Right hindlimb (tissue), 1 donor: ENCODE data around the gene TRIM38.
A peak's percentile ranks its signal among the peaks of the same experiment; 100 is the strongest.
"Not testable (repeated sequence)": the region's sequence is repeated elsewhere in the genome, so short reads cannot be mapped to it uniquely, and the experiment has no call there.

Source experiments
- DNase-seq: peaks from one replicate; pipeline ENCODE4 v3.0.0-alpha.2; 2018

The TRIM38 gene

DNA sequence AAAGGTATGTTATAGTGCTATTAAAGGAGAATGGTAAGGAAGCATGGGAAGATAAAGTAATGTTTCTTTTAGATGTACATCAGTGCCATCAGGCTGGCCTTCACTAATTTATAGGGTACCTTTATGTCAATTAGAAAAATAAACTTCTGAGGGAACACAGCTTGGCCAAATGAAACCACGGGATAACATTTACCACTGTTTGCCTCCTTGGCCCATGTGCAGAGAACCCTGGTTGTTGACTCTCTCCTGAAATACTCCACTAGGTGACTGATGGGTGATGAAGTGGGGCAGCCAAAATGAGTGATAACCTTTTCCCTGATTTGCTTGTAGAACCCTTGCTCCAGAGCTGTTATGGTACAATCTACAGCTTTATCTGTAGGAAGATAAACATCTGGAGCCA lies 9.5 kb downstream of the TRIM38 start:
- DNase-seq: no peak

DNA sequence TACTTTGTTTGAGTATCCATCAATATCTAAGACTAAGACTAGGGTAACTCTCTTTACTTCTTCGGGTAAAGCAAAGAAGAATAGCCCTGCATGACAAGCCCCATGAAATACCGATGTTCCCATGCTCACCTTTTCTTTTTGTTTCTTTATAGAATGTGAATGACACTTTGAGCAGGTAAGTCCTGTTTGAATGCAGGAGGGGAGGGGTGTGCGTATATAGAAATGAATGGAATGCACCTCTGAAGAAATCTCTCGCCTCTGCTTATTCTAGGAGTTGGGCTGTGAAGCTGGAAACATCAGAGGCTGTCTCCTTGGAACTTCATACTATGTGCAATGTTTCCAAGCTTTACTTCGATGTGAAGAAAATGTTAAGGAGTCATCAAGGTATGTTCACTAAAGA lies 10.3 kb downstream of the TRIM38 start:
- DNase-seq: no peak

DNA sequence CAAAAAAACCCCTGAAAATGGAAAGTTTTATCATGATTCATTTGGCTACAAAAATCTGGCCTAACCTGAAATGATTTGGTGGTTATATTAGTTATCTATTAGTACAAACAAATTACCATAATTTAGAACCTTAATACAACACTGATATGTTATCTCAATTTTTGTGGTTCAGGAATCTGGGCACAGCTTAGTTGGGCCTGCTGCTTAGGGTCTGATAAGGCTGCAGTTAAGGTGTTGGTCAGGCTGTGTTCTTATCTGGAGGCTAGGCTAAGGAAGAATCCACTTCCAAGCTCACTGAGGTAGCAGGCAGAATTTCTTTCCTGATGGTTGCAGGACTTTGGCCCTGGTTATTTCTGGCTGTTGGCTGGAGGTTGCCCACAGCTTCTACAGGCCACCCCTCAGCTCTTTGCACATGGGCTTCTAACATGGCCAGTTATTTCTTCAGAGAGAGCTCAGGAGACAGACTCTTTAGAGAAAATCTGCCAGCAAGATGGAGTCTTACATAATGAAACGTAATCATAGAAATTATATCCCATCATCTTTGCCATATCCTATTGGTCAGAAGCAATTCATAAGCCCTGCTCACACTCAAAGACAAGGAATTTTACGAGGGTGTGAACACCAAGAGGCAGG lies 11.4 kb downstream of the TRIM38 start:
- DNase-seq: no peak

GRCh38 chr6:25975923-25976560 lies 13.4 kb downstream of the TRIM38 start:
- DNase-seq: no peak

DNA sequence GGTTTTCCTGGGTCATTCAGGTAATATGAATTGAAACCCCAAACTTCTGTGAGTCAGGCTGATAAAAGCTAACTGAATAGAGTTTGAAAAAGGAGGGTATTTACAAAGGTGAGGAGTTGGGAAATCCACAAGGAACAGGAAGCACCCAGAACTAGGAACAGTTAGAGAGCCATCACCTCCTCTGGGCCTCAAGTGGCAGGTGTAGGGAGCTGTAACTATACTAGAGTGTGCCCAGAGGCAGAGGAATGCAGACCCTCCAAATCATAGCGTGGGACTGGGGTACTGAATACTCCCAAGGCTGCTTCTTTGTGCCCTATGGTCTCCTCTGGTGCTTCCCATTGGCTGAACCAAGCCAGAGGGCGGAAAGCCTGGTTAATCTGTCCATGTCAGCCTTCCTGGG lies 18.3 kb downstream of the TRIM38 start:
- no peak for DNase-seq

DNA sequence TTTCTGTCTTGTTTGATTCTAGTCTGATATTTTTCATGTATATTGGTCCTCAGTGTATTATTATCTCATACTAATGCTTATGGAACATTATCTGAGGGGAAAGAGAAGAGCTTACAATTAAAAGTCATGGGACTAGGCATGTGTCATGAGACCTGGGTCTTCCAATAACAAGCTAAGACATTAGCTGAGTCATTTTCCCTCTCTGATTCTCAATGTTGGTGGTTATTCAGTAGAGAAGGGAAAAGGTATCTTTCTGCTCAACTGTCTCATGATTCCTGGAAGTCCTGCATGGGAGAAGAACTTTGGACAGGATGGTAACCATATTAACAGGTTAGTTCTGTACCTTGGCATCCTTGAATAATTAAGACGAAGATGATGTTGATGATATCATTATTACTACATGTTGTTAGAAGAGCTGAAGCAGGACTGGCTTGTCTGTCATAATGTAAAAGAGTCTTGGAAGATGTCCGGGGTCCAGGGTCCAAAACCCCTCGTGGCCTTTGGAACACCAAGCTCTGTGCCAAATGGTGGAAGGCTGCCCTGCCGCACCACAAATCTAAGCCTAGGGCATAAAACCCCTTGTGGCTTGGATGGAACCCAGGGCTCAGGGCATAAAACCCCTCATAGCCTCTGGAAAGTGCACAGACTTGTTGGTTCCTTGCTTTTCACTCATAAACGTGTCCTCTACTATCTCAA lies 19.1 kb downstream of the TRIM38 start:
- DNase-seq: no peak

GRCh38 chr6:25984265-25984664 lies 21.7 kb downstream of the TRIM38 start:
- no peak for DNase-seq

- no peak for DNase-seq
Measured at GRCh38 chr6:25987845-25988244, 25.2 kb downstream of the TRIM38 start.

- DNase-seq: no peak
Measured at GRCh38 chr6:25990172-25990873, 27.7 kb downstream of the TRIM38 start.

DNA sequence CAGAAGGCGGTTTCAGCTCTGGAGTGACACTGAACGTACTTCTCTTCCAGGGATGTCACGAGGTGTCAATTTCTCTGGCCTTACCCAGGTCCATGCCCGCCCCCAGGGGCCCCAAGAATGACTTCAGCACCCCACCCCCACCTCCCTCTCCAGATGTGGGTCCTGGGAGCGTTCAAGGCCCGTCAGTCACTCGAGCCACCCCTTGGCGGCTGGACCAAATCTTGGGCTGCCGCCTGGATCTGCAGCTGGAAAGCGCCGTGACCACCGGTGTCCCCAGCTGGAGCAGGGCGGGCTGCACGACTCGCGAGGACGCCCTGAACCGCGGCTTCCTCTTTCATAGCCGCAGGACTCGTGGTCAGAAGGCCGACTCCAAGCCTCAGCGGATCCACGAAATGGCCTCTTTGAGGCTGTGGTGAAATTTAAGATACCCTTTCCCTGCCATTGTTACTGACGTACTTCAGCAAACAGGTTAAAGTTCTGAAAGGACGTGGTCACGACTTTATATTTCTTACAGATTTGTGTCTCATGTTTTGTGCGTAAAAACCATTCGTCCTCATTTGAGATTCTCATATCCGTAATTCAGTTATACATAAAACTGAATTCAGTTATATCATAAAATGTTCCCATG lies 29.3 kb downstream of the TRIM38 start:
- peak; percentile 88 for DNase-seq

- DNase-seq: peak; percentile 98
Measured at GRCh38 chr6:25992413-25993340, 30.1 kb downstream of the TRIM38 start.

DNA sequence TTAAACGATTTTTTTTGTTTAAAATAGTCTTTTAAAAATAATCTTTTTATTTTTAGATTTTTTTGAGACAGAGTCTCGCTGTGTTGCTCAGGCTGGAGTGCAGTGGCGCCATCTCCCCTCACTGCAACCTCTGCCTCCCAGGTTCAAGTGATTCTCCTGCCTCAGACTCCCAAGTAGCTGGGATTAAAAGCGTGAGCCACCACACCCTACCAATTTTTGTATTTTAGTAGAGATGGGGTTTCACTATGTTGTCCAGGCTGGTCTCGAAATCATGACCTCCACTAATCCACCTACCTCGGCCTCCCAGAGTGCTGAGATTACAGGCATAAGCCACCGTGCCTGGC lies 30.7 kb downstream of the TRIM38 start:
- not testable (repeated sequence) for DNase-seq

GRCh38 chr6:25995507-25995906 lies 32.9 kb downstream of the TRIM38 start:
- DNase-seq: no peak

GRCh38 chr6:25997921-25998320 lies 35.3 kb downstream of the TRIM38 start:
- DNase-seq: no peak

DNA sequence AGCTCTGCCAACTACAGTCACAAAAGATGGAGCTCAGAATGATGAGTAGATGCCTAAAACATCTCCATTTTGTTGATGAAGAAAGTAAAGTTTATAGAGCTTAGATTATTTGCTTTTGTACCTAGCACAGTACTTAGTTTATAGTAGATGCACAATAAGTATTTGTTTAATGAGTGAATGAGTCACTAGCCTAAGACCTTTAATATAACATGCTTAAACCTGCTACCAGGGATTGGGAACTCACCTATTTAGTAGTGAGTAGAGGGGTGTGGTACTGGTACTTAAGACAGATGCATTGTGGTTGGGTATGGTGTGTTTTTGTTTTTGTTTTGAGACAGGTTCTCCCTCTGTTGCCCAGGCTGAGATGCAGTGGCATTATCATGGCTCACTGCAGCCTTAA lies 35.8 kb downstream of the TRIM38 start:
- no peak for DNase-seq

DNA sequence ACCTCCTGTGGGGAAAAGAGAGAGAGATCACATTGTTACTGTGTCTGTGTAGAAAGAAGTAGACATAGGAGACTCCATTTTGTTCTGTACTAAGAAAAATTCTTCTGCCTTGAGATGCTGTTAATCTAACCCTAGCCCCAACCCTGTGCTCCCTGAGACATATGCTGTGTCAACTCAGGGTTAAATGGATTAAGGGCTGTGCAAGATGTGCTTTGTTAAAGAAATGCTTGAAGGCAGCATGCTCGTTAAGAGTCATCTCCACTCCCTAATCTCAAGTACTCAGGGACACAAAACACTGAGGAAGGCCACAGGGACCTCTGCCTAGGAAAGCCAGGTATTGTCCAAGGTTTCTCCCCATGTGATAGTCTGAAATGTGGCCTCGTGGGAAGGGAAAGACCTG lies 36.6 kb downstream of the TRIM38 start:
- DNase-seq: not testable (repeated sequence)

GRCh38 chr6:26000366-26001144 lies 38.0 kb downstream of the TRIM38 start:
- DNase-seq: no peak

GRCh38 chr6:26003102-26003694 lies 40.6 kb downstream of the TRIM38 start:
- DNase-seq: peak; percentile 61

DNA sequence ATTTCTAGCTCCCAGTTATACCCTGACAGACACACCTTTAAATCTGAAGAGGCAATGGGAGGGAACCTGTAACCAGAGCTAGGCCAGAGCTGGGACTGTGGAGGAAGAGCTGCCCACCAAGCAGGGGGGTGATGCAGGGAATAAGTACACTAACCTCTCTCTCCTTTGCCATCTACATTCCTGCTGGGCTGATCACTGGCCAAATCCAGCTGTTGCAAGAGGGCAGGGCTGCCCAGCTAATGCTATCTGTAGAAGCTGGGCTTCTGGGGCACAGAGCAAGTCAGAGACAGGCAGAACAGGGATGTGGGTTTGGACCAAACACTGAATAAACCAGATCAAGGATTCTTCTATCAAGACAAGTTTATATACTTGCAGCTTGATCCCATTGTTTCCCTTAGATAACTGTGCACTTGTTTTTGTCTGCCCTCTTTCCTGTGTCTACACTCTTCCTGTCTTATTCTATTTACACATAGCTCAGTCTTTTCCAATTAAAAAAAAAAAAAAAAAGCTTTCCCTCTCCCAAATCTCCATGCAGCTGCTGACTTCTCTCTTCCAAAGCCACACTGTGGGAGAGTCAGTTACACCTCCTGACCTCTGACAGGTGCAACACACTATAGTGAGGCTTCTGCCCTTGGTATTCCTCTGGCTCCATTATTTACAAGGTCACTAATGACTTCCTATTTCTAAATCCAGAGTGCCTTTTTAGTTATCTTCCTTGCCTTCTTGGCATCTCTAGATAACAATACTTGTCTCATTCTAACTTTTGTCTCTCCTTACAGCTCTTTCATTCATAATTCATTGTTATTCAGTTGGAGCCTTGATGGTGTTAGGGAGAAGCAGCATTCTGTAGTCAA lies 43.7 kb downstream of the TRIM38 start:
- no peak for DNase-seq

DNA sequence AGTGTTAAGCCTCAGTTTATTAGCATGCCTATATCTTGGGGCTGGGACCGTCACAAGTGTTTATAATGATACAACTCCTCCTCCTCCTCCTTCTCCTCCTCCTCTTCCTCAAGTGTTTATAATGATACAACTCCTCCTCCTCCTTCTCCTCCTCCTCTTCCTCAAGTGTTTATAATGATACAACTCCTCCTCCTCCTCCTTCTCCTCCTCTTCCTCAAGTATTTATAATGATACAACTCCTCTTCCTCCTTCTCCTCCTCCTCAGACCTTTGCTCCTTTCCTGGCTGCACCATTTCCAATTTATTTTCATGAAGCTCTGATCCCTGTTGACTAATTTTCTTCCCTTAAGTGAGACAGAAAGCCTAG lies 44.3 kb downstream of the TRIM38 start:
- DNase-seq: not testable (repeated sequence)
